GM18499 (cell line): ENCODE data around the gene ROR2.
"Not testable (repeated sequence)": the region's sequence is repeated elsewhere in the genome, so short reads cannot be mapped to it uniquely, and the experiment has no call there.

Experiments used
- ATAC-seq: cut with Tn5 transposase; IDR thresholded peaks from one replicate; pipeline ENCODE4 v1.9.1; 2021; ENCODE audit warnings: moderate number of reproducible peaks; ENCODE audit not compliant: insufficient read depth, unreplicated experiment

The ROR2 gene

DNA sequence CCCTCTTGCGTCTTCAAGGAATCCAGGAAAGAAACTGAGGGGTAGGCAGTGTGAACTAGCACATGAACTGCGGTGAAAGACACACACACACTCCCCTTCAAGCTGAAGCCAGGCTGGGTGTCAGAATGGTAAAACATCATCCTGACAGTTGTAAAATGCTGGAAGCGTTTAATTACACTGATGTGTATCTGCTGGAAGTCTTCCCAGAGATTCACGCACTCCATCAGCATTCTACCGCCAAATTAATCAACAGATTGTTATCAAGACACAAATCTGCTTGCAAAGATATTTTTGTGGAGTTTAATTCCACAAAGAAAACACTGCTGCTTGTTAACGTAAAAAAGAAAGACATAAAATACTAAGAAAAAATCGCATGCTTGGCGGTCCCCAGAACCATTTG lies 285.4 kb downstream of the ROR2 start:
- ATAC-seq = no peak

DNA sequence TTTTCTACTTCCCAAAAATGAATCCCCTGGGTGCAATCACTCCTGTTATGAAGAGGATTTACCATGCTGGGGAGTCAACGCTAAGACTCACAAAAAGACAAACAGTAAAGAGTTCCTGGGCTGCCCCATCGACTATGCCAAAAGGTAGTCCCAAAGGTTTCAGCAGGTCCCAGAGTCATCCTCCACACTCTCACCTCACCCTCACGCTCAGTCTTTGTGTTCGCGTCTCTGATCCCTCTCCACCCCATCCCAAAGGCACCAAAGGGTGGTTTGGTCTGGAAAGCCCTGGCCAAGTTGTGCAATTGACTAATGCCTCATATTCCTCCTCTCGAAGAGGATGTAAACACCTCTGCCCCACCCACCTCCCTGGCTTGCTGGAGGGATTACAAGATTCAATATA lies 286.2 kb downstream of the ROR2 start:
- ATAC-seq = no peak

DNA sequence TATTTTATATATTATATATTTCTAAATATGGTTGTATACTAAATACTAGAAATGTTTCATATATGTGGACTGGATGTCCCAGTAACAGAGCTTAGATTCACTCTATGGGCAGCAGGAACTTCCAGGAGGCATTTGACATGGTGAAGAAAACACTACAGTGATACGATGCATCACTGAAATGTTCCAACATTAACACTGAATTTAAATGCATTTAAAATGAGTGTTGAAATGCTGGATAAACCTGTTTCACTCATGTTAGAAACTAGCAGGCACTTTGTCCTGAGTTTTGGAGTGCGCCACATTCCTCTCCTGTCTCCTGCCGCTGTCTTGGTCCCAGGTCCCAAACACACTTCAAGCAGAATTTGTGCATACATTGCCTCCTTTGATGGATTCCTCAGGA lies 288.6 kb downstream of the ROR2 start:
- no peak for ATAC-seq

DNA sequence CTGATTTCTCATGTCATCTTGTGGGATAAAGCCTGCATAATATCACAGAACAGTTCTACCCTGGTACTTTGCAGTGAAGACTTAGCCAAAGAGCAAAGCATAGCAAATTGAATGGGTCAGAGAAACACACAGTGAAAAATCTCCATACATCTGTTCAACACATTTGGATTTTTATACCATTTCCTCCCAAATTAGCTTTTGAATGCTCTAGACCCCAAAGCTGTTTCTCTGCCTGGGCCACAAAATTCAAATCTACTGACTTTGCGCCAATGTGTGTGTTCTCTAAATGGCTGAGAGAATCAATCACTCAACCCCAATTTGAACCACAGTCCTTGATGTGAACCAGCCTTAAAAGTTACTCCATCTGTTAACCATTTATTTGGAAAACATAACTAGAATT lies 289.5 kb downstream of the ROR2 start:
- no peak for ATAC-seq

DNA sequence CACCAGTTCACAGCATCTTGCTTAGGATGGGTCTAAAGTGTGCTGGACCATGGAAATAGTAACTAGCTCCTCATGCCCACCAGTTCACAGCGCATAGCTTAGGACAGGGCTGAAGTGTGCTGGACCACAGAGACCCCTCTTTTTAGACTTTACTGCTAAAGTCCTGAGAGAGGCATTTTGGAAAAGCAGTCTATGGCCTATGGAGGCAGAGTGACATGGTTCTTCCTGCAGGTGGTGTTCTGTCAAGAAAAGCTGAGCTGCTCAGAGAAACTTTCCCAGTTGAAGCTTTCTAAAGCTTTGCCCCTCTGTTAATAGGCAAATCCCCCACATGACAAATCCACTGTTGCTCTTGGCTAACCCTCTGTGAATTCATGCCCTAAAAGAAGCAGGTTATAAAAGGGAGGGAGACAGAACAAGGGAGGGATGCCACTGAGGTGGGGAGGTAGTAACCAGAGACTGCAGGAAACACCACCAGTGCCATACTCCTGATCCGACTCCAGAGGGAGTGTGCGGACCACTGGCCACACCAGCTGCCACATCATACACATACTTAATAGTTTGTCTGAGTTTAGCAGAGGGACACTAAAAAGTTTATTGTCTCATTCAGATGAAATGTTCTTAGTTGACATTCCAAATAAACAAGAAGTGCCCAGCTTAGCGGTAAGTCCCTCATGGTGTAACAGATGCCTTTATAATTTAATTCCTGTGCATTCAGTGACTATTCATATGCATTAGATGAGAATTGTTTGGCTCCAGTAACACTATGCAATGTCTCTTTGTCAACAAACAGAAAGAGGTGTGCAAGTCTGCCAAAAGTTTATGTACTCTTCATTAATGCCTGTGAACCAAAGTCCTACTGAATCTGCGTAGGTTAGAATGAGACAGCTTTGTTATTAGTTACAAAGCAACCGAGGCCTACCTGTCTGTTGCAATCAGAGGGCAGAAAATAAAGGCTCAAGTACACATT lies 290.2 kb downstream of the ROR2 start:
- no peak for ATAC-seq

DNA sequence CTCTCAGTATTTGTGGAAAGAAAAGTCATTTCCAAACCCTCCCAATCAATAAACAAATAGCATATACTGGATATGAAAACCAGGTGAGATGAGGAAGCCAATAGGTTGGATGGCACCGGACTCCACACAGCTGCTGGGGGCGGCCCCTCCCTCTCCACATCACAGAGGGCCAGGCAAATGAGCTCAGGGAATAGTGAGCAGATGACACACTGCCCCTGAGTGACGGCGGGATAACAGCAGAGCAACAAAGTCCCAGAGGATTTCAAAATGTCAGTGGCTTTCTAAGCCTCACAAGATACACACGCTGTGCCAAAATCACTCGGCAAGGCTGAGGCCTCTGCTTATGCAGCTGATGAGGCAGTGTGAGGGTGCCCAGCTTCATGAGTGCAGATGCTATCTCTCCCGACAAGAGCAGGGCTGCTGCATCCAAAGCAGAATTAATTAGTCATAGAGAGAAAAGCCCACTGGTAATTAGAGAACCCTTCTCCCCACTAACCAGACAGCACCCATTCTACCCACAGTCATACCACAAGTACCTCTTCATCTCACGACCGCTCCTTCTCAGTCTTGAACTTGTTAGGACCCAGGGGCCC lies 291.4 kb downstream of the ROR2 start:
- no peak for ATAC-seq

DNA sequence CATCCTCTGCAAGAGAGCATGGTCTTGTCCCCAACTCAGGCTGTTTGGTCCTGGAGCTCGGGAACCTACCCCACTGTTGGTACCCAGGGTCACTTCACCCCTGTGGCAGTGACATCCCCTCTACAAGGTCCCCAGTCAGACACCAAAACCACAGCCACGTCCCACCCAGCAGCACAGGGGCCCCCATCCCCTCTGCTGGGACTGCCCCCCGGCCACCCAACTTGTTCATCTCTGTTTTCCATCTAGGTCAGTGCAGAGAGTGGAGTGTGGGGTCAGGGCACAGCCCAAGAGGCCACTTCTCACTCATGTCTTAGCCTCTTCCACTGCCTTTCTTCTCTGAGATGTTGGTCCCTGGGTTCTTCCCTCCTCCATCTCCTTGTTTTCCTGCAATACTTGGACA lies 292.5 kb downstream of the ROR2 start:
- no peak for ATAC-seq

DNA sequence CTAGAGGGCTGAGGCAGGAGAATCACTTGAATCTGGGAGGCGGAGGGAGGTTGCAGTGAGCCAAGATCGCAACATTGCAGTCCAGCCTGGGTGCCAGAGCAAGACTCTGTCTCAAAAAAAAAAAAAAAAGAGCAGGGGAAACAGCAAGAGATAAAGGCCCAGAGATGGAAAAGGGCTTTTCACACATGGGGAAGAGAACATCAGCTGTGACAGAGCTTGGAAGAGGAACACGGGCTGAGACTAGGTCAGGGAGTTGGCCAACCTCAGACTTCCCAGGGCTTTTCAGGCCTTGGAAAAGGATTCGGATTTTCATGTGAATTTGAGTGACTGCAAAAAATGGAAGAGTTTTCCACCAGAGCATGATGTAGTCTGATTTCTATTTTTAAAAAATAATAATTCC lies 294.4 kb downstream of the ROR2 start:
- no peak for ATAC-seq

DNA sequence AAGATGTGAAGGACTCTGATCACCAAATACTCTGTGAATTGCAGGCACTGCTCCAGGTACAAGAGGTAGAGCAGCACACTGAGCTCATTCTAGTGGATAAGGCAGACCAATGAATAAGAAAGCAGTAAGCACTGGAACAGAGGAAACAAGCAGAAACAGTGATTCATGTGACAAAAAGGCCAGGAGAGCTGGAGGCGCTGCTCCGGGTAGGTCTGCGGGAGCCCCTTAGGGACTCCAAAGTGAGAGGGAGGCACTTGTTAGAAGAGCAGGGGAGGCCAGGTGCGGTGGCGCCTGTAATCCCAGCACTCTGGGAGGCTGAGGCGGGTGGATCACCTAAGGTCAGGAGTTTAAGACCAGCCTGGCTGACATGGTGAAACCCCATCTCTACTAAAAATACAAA lies 294.8 kb downstream of the ROR2 start:
- no peak for ATAC-seq

DNA sequence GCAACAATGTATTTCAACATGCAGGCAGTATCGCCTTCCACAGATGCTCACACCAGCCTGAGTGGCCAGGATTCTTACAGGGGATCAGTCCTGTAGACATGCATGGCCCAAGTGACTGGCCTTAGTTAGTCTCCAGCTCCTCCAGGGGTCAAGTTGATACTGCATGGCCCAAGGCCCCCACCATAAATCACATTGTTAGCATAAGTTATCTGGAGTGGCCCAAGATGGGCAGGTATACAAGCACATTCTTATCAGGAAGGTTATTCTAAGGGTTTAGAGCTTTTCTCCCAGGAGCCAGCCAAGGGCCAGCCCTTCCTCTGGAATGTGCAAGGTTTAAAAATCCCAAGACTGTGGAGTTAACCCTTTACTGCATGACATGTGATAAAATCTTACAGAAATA lies 295.5 kb downstream of the ROR2 start:
- no peak for ATAC-seq

DNA sequence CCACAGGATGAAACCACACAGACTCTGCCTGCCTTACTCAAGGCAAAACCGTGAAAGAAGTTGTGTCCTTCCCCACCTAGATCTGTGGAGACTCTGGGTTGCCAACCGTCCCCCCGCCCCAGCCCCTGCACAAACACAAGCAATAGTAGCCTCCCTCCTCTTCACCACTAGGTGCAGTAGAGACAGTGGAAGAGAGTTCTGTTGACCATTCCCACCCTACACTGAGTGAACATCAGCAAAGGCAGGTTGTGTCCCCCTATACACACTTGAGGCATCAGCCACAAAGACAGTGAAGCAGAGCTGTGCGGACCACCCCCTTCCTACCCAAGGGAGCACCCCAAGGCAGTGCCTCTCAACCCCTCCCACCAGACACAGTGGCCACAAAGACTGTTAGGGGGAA lies 302.7 kb downstream of the ROR2 start:
- ATAC-seq = no peak

DNA sequence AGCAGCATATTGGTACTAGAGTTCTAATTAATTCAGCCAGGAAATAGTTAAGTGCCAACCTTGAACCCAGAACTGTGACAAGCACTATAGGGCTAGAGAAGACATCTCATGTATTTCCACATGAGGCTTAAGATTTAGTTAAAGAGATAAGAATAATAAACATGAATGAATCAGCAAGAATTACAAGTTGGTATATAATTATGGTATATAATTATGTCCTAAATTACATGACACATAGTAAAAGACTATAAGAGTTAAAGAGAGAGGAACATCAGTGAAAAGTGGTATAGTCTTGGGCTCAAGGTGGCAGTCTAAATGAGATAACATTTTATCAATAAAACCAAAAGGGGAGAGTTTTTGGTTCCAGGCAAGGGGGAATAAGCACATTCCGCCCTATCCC lies 303.3 kb downstream of the ROR2 start:
- no peak for ATAC-seq

DNA sequence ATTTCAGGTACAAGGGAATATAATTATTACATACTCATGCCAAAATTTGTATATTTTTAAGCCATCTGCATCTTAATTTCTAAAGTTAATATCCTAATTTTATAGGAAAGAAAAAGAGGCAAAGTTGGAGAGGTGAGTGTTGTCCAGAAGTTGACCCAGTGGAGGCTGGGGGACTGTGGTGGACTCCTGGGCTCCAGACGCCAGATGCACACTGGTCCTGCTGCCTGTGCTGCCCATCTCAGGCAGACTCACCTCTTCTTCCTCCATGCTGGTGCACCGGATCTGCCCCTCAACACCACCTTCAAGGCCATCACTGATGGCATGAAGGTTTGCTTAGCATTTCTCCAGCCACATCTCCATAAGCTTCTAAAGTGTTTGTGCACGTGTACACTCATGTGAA lies 305.6 kb downstream of the ROR2 start:
- no peak for ATAC-seq

DNA sequence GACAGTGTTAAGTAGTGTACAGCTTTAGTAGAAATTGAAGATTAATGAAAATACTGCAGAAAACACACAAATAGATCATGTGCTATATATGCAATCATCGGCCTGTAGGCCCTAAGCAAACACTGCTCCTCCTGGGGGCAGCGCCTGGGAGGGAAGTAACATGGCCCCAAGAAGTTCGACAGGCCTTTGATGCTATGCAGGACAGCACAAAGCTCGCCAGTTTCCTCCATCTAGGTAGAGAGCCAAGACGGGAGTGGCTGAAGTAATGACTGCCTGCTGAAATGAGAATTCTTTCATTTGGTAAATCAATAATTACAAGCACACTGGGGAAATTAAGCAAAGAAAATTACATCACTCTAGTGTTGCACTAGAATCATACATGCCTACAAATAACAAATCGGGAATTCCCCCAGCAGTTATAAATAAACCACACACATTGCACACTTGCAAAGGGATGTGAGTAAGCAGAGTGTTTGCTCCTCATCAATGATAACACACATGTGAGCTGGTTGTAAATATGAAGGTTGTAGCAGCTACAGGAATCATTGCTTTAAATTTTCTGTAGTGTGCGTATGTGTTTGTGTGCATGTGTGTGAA lies 306.4 kb downstream of the ROR2 start:
- no peak for ATAC-seq

DNA sequence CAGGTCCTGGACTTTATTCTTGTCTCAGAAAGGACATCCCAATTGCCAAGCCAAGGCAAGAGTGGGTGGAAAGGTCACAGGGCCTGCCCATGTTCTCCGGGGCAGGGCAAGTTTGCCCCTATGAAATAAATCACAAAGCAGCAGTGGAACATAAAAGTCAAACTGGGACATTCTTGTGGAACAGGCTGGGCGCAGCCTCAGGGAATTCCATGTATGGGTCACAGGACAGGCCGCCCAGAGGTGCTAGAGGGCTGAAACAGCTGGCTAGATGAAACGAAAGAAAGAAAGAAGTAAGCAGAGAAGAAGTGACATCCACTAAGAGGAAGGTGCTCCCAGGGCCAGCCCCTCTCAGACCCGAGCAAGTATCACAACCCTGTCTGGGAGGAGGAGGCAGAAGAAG lies 307.3 kb downstream of the ROR2 start:
- ATAC-seq = no peak

DNA sequence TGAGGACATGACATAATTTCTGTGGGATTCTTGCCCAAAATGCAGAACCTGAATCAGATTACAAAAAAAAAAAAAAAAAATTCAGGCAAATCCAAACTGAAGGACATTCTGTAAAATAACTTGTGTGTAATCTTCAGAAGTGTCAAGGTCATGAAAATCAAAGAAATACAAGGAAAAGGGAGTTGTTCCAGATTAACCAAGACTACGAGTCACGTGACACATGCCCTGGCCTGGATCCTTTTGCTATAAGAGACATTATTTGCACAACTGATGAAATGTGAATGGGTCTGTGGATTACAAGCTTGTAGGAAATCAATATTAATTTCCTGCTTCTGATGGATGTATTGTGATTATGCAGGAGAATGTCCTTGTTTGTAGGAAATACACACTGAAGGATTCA lies 309.6 kb downstream of the ROR2 start:
- no peak for ATAC-seq

DNA sequence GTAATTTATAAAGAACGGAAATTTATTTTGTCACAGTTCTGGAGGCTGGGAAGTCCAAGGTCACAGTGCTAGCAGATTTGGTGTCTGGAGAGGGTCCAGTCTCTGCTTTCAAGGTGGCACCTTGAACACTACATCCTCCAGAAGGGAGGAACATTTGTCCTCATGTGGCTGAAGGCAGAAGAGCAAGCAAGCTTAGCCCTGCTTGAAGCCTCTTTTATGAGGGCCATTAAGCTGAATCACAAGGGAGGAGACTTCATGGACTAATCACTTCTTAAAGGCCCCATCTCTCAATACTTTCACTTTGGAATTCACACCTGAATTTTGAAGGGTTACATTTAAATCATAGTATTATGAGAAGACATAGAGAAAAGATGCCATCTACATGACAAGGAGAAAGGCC lies 311.0 kb downstream of the ROR2 start:
- ATAC-seq = no peak

DNA sequence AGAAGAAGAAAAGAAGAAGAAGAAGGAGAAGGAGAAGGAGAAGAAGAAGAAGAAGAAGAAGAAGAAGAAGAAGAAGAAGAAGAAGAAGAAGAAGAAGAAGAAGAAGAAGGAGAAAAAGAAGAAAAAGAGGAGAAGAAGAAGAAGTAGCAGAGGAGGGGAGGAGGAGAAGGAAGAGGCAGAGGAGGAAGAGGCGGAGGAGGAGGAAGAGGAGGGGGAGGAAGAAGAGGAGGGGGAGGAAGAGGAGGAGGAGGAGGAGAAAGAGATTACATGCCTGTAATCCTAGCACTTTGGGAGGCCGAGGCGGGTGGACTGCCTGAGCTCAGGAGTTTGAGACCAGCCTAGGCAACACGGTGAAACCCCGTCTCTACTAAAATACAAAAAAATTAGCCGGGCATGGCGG lies 315.2 kb downstream of the ROR2 start:
- ATAC-seq = not testable (repeated sequence)

DNA sequence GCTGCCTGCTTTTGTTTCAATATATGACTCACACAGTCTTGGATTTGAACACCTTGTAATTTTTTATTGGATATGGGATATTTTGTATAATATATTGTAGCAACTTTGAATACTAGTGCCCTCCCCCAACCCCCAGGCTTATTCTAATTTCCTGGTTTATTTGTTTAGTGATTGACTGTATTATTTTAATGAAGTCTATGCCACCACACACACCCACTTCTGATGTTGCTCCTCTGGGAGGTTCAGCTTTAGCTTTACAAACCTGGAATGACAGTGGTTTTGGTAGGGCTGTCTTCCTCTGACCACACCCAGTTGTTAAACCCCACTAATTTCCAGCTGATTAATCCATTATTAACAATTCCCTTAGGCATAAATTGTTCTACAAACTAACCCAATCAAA lies 320.3 kb downstream of the ROR2 start:
- no peak for ATAC-seq

DNA sequence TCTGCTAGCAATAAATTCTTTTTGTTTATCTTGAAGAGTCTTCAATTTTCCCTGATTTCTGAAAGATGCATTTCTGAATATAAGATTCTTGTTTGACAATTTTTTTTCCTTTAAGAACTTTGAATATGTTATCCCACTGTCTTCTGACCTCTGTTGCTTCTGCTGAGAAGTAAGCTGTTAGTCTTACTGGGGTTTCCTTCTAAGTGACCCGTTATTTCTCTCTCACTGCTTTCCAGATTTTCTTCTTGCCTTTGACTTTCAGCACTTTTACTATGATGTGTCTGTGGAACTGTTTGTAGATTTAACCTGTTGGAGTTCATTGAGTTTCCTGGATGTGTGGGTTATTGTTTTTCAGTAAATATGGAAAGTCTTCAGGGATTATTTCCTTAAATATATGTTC lies 321.1 kb downstream of the ROR2 start:
- ATAC-seq = no peak

DNA sequence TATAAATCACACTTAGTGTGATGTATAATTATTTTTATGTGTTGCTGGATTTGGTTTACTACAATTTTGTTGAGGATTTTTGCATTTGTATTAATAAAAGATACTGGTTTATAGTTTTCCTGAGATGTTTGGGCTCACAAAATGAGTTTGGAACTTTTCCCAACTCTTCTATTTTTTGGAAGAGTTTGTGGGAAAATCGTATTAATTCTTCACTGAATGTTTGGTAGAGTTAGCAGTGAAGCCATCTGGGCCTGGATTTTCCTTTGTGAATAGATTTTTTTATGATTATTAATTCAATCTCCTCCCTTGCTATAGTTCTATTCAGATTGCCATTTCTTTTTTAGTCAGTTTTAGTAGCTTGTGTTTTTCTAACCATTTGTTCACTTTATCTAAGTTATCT lies 324.7 kb downstream of the ROR2 start:
- ATAC-seq = no peak

DNA sequence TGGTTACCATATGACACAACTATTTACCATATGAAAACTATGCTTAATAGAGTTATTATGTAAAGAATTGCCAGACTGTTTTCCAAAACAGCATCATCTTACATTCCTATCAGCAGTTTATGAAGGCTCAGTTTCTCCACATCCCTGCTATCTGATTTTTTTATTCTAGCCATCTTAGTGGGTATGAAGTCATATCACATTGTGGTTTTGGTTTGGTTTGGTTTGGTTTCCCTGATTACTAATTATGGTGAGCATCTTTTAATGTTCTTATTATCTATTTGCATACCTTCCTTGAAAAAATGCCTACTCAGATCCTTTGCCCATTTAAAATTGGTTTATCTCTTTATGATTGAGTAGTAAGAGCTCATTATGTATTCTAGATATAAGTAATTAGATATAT lies 327.0 kb downstream of the ROR2 start:
- no peak for ATAC-seq
